ENCODE data around the gene QDPR. TPM values are rescaled to one million over a fixed set of nuclear protein-coding genes. Genes with fewer than 3 reads are reported as not detected.

QDPR gene
- total and polyA plus RNA-seq, 9 of the 15 experiments (the other 6 are each of a cell fraction or from before 2014, with no cell fraction given), result 5.7 to 29.7 (median 17.2) TPM

DNA sequence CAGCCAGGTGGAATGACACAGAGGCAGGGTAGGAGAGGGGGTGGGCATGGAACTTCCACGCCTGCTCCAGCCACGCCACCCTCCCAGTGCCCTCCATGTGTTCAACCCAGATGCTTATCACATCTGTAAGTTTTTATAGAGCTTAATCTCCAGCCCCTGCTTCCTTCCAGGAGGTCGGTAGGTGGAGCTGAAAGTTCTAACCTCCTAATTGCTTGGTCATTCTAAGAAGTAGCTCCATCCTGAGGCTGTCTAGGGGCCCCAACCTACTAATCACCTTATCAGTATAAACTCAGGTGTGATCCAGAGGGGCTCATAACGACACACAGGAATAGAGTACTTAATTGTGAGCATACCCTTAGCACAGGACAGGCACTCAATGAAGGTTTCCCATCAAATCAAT is 18.3 kb downstream of the QDPR start:
- H3K4me2 ChIP-seq (ENCODE audit: insufficient read depth, low read length), result peak overlapping the region; percentile 43; the same call in 1 of the 2 replicates
- in situ Hi-C loops (cut with MboI), result no loop called here
- no peak overlapping the region for H3K4me3 ChIP-seq
- ChIA-PET POLR2A (interaction anchor here (0.5 to 1.6 kb wide), 3 partner anchors 10 to 272 kb away, joined by 3 to 5 read pairs (median 3); no protein-coding TSS in a partner anchor), CTCF (ENCODE audit: low intra/inter-chr PET ratio) (no interaction called here)
- TF ChIP-seq, protein P1, sequence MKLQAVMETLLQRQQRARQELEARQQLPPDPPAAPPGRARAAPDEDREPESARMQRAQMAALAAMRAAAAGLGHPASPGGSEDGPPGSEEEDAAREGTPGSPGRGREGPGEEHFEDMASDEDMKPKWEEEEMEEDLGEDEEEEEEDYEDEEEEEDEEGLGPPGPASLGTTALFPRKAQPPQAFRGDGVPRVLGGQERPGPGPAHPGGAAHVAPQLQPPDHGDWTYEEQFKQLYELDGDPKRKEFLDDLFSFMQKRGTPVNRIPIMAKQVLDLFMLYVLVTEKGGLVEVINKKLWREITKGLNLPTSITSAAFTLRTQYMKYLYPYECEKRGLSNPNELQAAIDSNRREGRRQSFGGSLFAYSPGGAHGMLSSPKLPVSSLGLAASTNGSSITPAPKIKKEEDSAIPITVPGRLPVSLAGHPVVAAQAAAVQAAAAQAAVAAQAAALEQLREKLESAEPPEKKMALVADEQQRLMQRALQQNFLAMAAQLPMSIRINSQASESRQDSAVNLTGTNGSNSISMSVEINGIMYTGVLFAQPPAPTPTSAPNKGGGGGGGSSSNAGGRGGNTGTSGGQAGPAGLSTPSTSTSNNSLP (IDR thresholded peaks at IDR 0.05; ENCODE audit: borderline replicate concordance, low read depth, low read length), result peak; percentile 19; the same call in 1 of the 2 replicates
- no peak for TF ChIP-seq ZZZ3 (IDR thresholded peaks at IDR 0.05)
- TF ChIP-seq MAFG (tag; conservative IDR thresholded peaks at IDR 0.05), result 0 out of 2 replicates have a peak, but pooled peaks have one; percentile 39
- peak; percentile 79 for TF ChIP-seq NFE2 (IDR thresholded peaks at IDR 0.05; ENCODE audit: low read depth)
- peak; percentile 50 for TF ChIP-seq C11orf30 (IDR thresholded peaks at IDR 0.05; ENCODE audit: low read depth)
- no peak for TF ChIP-seq ZNF57 (CRISPR knock-in tag; IDR thresholded peaks at IDR 0.05)
- TF ChIP-seq ZNF316 (IDR thresholded peaks at IDR 0.05), result peak; percentile 60
- peak in 1 of 3 experiments; percentile 26; a peak in 1 of 6 replicates for TF ChIP-seq CTCF (IDR thresholded peaks at IDR 0.05 in 2 of 3, conservative IDR thresholded peaks at IDR 0.05 in 1 of 3; ENCODE audit: insufficient read depth in 2 of 3, low read depth in 1 of 3, low read length in 3 of 3)
- H3K79me2 ChIP-seq (ENCODE audit: control insufficient read depth, insufficient read depth, low read length), result peaks cover 14% of the 10 kb centered on the region; the same call in 2 of the 3 replicates
- peaks cover 81% of the 10 kb centered on the region for H3K36me3 ChIP-seq (ENCODE audit: control insufficient read depth, insufficient read depth, low read length)
- ATAC-seq (peak; percentile 79), DNase-seq (ENCODE audit: extremely low read depth in 1 of 4, low spot score in 3 of 4) (peak; percentile 37 to 53 (median 48)), FAIRE-seq (peak; percentile 71)
- peaks cover 8 to 20% of the 10 kb centered on the region in 2 experiments for H3K4me1 ChIP-seq (replicated peaks in 1 of 2; ENCODE audit: control insufficient read depth in 2 of 2, insufficient read depth in 2 of 2, low read length in 2 of 2)
- no peak overlapping the region for H3K9ac ChIP-seq (ENCODE audit: insufficient read depth in 1 of 2, low read depth in 2 of 2, low read length in 2 of 2)
- H4K20me1 ChIP-seq (replicated peaks; ENCODE audit: control insufficient read depth, insufficient read depth, low read length), result no peaks in the 10 kb centered on the region
- H3K27me3 ChIP-seq (ENCODE audit: control insufficient read depth in 2 of 2, insufficient read depth in 2 of 2, low read length in 2 of 2), result no peaks in the 10 kb centered on the region; a peak in 1 of 5 replicates
- peak overlapping the region; percentile 65; the same call in 2 of the 3 replicates for H3K27ac ChIP-seq (ENCODE audit: extremely low read depth, low read depth, low read length)
- intact Hi-C loops (cut with micrococcal nuclease), result no loop called here
- H3K9me3 ChIP-seq (replicated peaks; ENCODE audit: control insufficient read depth, insufficient read depth, low read depth, low read length), result no peaks in the 10 kb centered on the region
- WGBS (ENCODE audit: insufficient coverage, low coverage, missing lambda C conversion rate), result 38% methylated on average over 4 of the region's 4 CpGs
- no peak overlapping the region for H2AFZ ChIP-seq (ENCODE audit: low read depth, low read length)
- H3K9me1 ChIP-seq (ENCODE audit: control insufficient read depth, insufficient read depth, low read length), result no peaks in the 10 kb centered on the region
- BruUV-seq (replicated peaks), result no TSS peak

Data from K562 (cell line).